ENCODE measurements around the gene TSTD1.
A peak's percentile ranks its signal among the peaks of the same experiment; 100 is the strongest.

TSTD1 gene

GRCh38 chr1:161045736-161046604 is 7.2 kb upstream of the TSTD1 start, which contains the start of gene USF1:
Gene USF1 (minus strand): TSS chr1:161045977. CDS start chr1:161043275, 2,702 bp downstream.
- Histone ChIP-seq H3K4me1 (ENCODE audit: insufficient read depth, low read length, poor library complexity, severe bottlenecking) (peaks cover 22% of the 10 kb centered on the region), H3K9me2 (replicated peaks; ENCODE audit: low read depth, low read length) (no peaks in the 10 kb centered on the region), H3K9me3 (ENCODE audit: insufficient read depth, low read depth, low read length) (no peaks in the 10 kb centered on the region), H3F3A (ENCODE audit: low read depth) (no peaks in the 10 kb centered on the region), H3K79me2 (ENCODE audit: insufficient read depth, low read length) (peaks cover 36% of the 10 kb centered on the region), H3K4me2 (ENCODE audit: low read depth, low read length, poor library complexity, severe bottlenecking) (peak within 1 kb of the TSS; percentile 100), H4K20me1 (ENCODE audit: insufficient read depth, low read length, poor library complexity, severe bottlenecking) (no peaks in the 10 kb centered on the region), H3K36me3 (ENCODE audit: insufficient read depth, low read length) (peaks cover 36% of the 10 kb centered on the region; the same call in 1 of the 2 replicates), H3K27me3 (ENCODE audit: insufficient read depth, low read length, poor library complexity, severe bottlenecking) (no peaks in the 10 kb centered on the region), H2AFZ (ENCODE audit: low read length) (peak within 1 kb of the TSS; percentile 87), H3K4me3 (ENCODE audit: low read length, poor library complexity, severe bottlenecking) (peak within 1 kb of the TSS; percentile 91), H3K9ac (ENCODE audit: low read depth, low read length, poor library complexity, severe bottlenecking) (peak within 1 kb of the TSS; percentile 91)
- no peak for TF ChIP-seq EZH2phosphoT487 (IDR thresholded peaks at IDR 0.05; ENCODE audit: borderline replicate concordance)
- TF ChIP-seq CTCF (conservative IDR thresholded peaks at IDR 0.05; ENCODE audit: low read length) = no peak

- peak overlapping the region; percentile 91 for H3K9ac ChIP-seq (ENCODE audit: low read depth, low read length, poor library complexity, severe bottlenecking)
- H3K4me2 ChIP-seq (ENCODE audit: low read depth, low read length, poor library complexity, severe bottlenecking) = peak overlapping the region; percentile 100
- H4K20me1 ChIP-seq (ENCODE audit: insufficient read depth, low read length, poor library complexity, severe bottlenecking) = no peaks in the 10 kb centered on the region
- H3K9me3 ChIP-seq (ENCODE audit: insufficient read depth, low read depth, low read length) = no peaks in the 10 kb centered on the region
- peaks cover 37% of the 10 kb centered on the region; the same call in 1 of the 2 replicates for H3K36me3 ChIP-seq (ENCODE audit: insufficient read depth, low read length)
- peak overlapping the region; percentile 91 for H3K4me3 ChIP-seq (ENCODE audit: low read length, poor library complexity, severe bottlenecking)
- no peak for TF ChIP-seq CTCF (conservative IDR thresholded peaks at IDR 0.05; ENCODE audit: low read length)
- no peak for TF ChIP-seq EZH2phosphoT487 (IDR thresholded peaks at IDR 0.05; ENCODE audit: borderline replicate concordance)
- H2AFZ ChIP-seq (ENCODE audit: low read length) = peak overlapping the region; percentile 87
- H3K27me3 ChIP-seq (ENCODE audit: insufficient read depth, low read length, poor library complexity, severe bottlenecking) = no peaks in the 10 kb centered on the region
- no peaks in the 10 kb centered on the region for H3K9me2 ChIP-seq (replicated peaks; ENCODE audit: low read depth, low read length)
- H3K79me2 ChIP-seq (ENCODE audit: insufficient read depth, low read length) = peaks cover 36% of the 10 kb centered on the region
- no peaks in the 10 kb centered on the region for H3F3A ChIP-seq (ENCODE audit: low read depth)
- peaks cover 22% of the 10 kb centered on the region for H3K4me1 ChIP-seq (ENCODE audit: insufficient read depth, low read length, poor library complexity, severe bottlenecking)
These were observed 6.4 kb upstream of the TSTD1 start for GRCh38 chr1:161044908-161045735.

GRCh38 chr1:161044535-161044907 is 5.8 kb upstream of the TSTD1 start:
- Histone ChIP-seq H3K4me3 (ENCODE audit: low read length, poor library complexity, severe bottlenecking) (peak overlapping the region; percentile 91), H3K9ac (ENCODE audit: low read depth, low read length, poor library complexity, severe bottlenecking) (peak overlapping the region; percentile 91), H4K20me1 (ENCODE audit: insufficient read depth, low read length, poor library complexity, severe bottlenecking) (no peaks in the 10 kb centered on the region), H3K4me2 (ENCODE audit: low read depth, low read length, poor library complexity, severe bottlenecking) (peak overlapping the region; percentile 100), H3K9me2 (replicated peaks; ENCODE audit: low read depth, low read length) (no peaks in the 10 kb centered on the region), H3K36me3 (ENCODE audit: insufficient read depth, low read length) (peaks cover 37% of the 10 kb centered on the region; the same call in 1 of the 2 replicates), H3K27me3 (ENCODE audit: insufficient read depth, low read length, poor library complexity, severe bottlenecking) (no peaks in the 10 kb centered on the region), H3F3A (ENCODE audit: low read depth) (no peaks in the 10 kb centered on the region), H3K9me3 (ENCODE audit: insufficient read depth, low read depth, low read length) (no peaks in the 10 kb centered on the region), H3K4me1 (ENCODE audit: insufficient read depth, low read length, poor library complexity, severe bottlenecking) (peaks cover 22% of the 10 kb centered on the region), H2AFZ (ENCODE audit: low read length) (peak overlapping the region; percentile 63), H3K79me2 (ENCODE audit: insufficient read depth, low read length) (peaks cover 36% of the 10 kb centered on the region)
- TF ChIP-seq CTCF (conservative IDR thresholded peaks at IDR 0.05; ENCODE audit: low read length) (no peak), EZH2phosphoT487 (IDR thresholded peaks at IDR 0.05; ENCODE audit: borderline replicate concordance) (no peak)
